Left lobe of liver (tissue), 2 donors: ENCODE measurements around the gene TRAF5. TPM values are rescaled to one million over a fixed set of nuclear protein-coding genes. Genes with fewer than 3 reads are reported as not detected.
"Not testable (repeated sequence)": the region's sequence is repeated elsewhere in the genome, so short reads cannot be mapped to it uniquely, and the experiment has no call there.

ENCODE experiments used
- ATAC-seq: fragments of 200-7000 bp; cut with Tn5 transposase; one replicate; pipeline ENCODE4 v1.9.1; 2020; ENCODE audit warnings: mild to moderate bottlenecking, moderate library complexity
- DNase-seq: peaks from one replicate; pipeline ENCODE4 v3.0.0-alpha.2; 2020; ENCODE audit warnings: low spot score
- total RNA-seq: library from RNA; stranded (reverse); gene quantifications from one replicate; pipeline ENCODE4 v1.2.1, GENCODE V29; 2021
- donor health status: DM: no; HTN: no; CAD: no; lungs with moderate emphysema.
- donor health status: DM: no; HTN: yes; CAD: no.

TRAF5 gene, protein sequence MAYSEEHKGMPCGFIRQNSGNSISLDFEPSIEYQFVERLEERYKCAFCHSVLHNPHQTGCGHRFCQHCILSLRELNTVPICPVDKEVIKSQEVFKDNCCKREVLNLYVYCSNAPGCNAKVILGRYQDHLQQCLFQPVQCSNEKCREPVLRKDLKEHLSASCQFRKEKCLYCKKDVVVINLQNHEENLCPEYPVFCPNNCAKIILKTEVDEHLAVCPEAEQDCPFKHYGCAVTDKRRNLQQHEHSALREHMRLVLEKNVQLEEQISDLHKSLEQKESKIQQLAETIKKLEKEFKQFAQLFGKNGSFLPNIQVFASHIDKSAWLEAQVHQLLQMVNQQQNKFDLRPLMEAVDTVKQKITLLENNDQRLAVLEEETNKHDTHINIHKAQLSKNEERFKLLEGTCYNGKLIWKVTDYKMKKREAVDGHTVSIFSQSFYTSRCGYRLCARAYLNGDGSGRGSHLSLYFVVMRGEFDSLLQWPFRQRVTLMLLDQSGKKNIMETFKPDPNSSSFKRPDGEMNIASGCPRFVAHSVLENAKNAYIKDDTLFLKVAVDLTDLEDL
- 0.98 TPM for total RNA-seq

DNA sequence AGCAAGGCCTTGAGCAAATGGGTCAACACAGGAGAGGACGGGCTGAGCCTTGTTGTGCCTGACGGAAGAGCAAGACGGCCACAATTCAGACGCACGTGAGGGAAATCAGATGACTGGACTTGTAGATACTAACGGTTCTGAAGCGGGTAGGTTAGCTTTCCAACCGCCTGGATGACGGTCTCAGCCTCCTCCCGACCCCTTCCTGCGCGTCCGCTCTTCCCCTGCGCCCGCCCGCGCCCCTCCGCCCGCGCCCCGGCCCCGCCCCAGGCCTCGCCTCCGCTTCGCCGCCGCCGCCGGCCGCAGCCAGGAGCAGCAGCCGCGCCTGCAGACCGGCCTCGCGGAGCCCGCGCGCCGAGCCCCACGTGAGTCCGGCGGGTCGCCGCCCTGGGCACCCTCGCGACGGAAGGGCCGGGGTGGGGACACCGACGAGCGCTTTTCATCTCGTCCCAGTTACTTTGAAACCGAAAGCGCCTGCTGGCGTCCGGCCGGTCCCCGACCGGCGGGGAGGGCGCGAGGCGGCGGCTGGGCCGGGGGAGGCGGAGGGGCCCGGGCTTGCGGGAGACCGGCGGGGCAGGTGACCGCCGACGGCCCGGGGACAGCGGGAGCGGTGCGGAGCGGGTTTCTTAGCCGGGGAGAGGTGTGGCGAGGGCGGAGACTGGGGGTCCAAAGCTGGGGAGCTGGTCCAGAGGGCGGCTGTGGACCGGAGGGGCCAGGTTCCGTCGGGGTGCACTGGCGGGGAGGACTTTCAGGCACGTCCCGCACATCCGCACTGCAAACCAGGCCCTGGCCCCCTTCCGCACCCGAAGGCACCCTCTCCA is at the start of gene TRAF5:
TRAF5 (plus strand) TSS at position 306 of the 818 bp plus-strand sequence. CDS start 26,407 bp downstream, outside the sequence.
- DNase-seq (peak; percentile 59), ATAC-seq (peak; percentile 78)

GRCh38 chr1:211279340-211279739 is 47.3 kb upstream of the TRAF5 start:
- DNase-seq = no peak
- no peak for ATAC-seq

- no peak for ATAC-seq
- DNase-seq = no peak
Measured at GRCh38 chr1:211280910-211281309, 45.7 kb upstream of the TRAF5 start.

- ATAC-seq (no peak), DNase-seq (no peak)
Measured at GRCh38 chr1:211281320-211282022, 45.2 kb upstream of the TRAF5 start.

- no peak for ATAC-seq
- no peak for DNase-seq
Measured at GRCh38 chr1:211282023-211282373, 44.6 kb upstream of the TRAF5 start.

DNA sequence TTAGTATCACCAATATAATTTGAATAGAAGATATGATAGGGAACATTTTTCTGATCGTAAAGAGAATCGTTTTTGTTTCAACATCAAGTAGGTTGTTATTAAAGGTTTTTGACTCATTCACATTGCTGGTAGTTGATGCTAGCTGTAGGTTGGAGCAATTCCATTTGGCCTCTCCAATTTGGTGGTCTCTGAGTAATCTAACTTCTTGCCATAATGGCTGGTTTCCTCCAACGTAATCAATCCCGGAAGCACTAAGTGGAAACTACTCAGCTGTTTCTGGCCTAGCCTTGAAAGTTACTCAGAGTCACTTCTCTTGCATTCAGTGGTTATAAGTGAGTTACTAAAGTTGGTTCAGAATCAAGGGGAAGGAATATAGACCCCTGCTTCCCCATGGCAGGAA is 41.4 kb upstream of the TRAF5 start:
- no peak for ATAC-seq

GRCh38 chr1:211287218-211287617 is 39.4 kb upstream of the TRAF5 start:
- ATAC-seq (no peak), DNase-seq (no peak)

More for the DNA sequence above, 41.4 kb upstream of the TRAF5 start:
- no peak for DNase-seq

GRCh38 chr1:211292411-211292810 is 34.2 kb upstream of the TRAF5 start:
- ATAC-seq = no peak
- DNase-seq = no peak

DNA sequence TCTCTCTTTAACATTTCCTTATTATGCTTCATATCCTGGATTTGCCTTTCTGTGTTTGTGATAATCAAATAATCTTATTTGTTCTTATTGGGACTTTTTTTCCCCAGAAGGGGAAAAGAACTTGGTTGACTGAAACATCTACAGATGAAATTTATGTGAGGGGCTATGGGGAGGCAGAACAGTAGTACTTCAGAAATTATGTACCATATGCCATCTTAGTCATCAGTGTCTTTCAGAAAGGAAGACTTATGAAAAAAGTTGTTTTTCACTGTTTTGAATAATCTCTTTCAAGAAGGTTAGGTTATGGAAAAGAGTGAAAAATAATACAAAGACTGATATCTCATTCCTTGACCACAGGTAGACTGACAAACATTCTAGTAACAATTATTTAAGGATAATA is 30.2 kb upstream of the TRAF5 start:
- no peak for ATAC-seq

GRCh38 chr1:211305044-211305443 is 21.6 kb upstream of the TRAF5 start:
- ATAC-seq (peak; percentile 36), DNase-seq (no peak)

More for the DNA sequence above, 30.2 kb upstream of the TRAF5 start:
- DNase-seq = no peak

DNA sequence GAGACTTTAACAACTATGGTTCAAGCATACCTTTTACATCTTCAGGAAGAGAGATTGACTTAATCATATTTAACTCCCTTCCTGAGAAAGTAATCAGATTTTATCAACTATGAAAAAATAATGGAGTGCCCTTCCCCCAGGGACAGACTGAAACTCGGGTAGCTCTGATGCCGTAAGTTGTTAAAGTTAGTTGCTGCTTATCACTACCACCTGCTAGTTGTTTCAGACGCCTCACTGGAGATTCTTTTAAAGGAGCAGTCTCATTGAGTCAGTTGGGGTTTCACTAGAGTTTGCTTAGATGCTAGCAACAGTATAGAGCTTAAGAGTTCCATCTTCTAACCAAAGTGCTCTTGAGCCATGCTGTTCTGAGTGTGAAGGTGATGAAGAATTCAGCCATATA is 17.0 kb upstream of the TRAF5 start:
- ATAC-seq (no peak), DNase-seq (no peak)

GRCh38 chr1:211313392-211313791 is 13.2 kb upstream of the TRAF5 start:
- ATAC-seq = peak; percentile 17

DNA sequence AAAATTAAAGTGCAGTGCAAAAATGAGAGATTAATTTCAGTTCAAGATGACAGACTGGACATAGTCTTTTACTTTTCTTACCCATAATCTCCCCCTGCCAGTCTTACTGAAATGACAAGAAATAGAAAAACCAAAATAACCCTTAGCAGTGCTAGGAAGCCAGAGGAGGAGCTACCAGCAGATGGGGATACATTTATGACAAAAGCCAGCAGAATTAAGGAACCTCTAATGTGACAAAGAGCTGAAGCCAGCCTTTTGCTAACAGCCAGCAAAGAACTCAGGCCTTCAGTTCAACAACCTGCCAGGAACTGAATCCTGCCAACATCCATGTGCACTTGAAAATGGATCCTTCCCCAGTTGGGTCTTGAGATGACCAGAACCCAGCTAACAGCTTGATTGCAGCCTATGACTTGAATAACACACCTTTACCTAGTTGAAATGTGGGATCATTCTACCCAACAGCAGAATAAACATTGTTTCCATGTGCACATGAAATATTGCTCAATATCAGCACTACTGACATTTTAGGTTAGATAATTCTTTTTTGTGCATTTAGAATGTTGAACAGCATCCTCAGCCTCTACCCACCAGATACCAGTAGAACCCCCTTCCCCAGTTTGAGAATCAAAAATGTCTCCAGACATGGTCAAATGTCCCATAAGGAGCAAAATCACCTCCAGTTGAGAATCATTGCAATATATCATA is 7.9 kb upstream of the TRAF5 start:
- ATAC-seq (peak; percentile 34), DNase-seq (no peak)

More at GRCh38 chr1:211313392-211313791, 13.2 kb upstream of the TRAF5 start:
- DNase-seq = no peak

- DNase-seq (no peak), ATAC-seq (no peak)
Measured at GRCh38 chr1:211319892-211320291, 6.7 kb upstream of the TRAF5 start.

GRCh38 chr1:211320980-211321379 is 5.7 kb upstream of the TRAF5 start:
- DNase-seq = no peak

DNA sequence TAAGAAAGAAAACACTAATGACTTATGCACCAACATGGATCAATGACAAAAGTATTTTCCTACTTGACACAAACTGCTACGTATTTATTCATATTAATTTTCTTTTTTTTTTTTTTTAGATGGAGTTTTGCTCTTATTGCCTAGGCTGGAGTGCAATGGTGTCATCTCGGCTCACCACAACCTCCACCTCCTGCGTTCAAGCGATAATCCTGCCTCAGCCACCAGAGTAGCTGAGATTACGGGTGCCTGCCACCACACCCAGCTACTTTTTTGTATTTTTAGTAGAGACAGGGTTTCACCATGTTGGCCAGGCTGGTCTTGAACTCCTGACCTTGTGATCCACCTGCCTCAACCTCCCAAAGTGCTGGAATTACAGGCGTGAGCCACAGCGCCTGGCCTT is 5.0 kb upstream of the TRAF5 start:
- DNase-seq, ATAC-seq: not testable (repeated sequence)

More at GRCh38 chr1:211320980-211321379, 5.7 kb upstream of the TRAF5 start:
- no peak for ATAC-seq

GRCh38 chr1:211323156-211324063 is 3.2 kb upstream of the TRAF5 start:
- DNase-seq = no peak
- ATAC-seq = peak; percentile 86

DNA sequence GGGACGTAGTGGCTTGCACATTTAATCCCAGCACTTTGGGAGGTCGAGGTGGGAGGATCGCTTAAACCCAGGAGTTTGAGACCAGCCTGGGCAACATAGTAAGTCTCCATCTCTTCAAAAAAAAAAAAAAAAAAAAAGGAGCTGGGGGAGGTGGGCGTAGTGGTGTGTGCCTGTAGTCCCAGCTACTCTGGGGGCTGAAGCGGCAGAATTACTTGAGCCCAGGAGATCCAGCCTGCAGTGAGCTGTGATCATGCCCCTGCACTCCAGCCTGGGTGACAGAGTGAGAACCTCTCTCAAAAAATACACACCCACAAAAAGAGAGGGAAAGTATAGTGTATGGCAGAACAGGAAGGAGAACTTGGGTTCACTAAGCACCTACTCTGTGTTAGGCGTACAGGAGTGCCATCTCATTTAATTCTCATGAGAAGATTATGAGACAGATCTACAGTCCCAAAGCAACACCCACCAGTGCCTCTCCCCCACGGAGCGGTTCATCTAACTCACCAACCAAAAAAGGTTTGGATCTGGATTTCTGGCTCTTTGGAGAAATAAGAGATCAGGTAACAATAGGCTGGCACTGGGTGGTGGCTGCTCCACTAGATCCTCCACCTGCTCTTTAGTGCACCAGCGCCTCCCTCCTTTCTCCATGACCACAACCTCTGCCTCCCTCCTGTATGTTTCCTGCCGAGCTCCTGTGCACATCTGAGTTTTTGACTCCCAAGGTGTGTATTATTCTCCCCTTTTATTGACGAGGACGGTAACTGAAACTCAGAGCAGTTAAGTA is 1.4 kb upstream of the TRAF5 start:
- ATAC-seq (no peak), DNase-seq (no peak)
